Panc1 (cell line): Measurements from ENCODE around the gene SESN1. TPM values are rescaled to one million over a fixed set of nuclear protein-coding genes. Genes with fewer than 3 reads are reported as not detected.

Experiments
- ATAC-seq: fragments of 200-7000 bp; cut with Tn5 transposase; 2 replicates; pipeline ENCODE4 v1.9.1; 2020; ENCODE audit warnings: mild to moderate bottlenecking, moderate library complexity
- BruUV-seq: library from RNA; stranded (reverse); fragments of 400-500 nt; replicated peaks from 2 replicates; lab custom pipeline; 2021; lab: Mats Ljungman, UMichigan
- CTCF ChIA-PET: fragments of 300-600 bp; sonication (Branson Sonifier 250); formaldehyde crosslinking; loops from one replicate; lab custom pipeline; 2022; ENCODE audit warnings: antibody characterized with exemption; lab: Charles Lee
- POLR2A ChIA-PET: fragments of 300-600 bp; sonication (Branson Sonifier 250); formaldehyde crosslinking; loops from one replicate; lab custom pipeline; 2022; ENCODE audit warnings: antibody characterized with exemption; lab: Charles Lee
- DNase-seq: peaks from one replicate; pipeline ENCODE4 v3.0.0-alpha.2; 2010; ENCODE audit warnings: low read depth, low spot score
- H3K27ac ChIP-seq: 2 replicates; pipeline ENCODE4 v1.5.1; 2011; ENCODE audit warnings: mild to moderate bottlenecking, low read length, inconsistent platforms
- H3K27me3 ChIP-seq: fragments of 200-500 bp; sonication (Bioruptor generic); 2 replicates; pipeline ENCODE4 v1.6.0; 2014; ENCODE audit warnings: low read length, inconsistent platforms; ENCODE audit not compliant: control insufficient read depth, insufficient read depth
- H3K36me3 ChIP-seq: fragments of 200-500 bp; sonication (Bioruptor generic); 2 replicates; pipeline ENCODE4 v1.5.1; 2014; ENCODE audit warnings: inconsistent platforms, mild to moderate bottlenecking, low read length, moderate library complexity; ENCODE audit not compliant: control insufficient read depth, insufficient read depth
- H3K4me1 ChIP-seq: 2 replicates; pipeline ENCODE4 v1.5.1; 2011; ENCODE audit warnings: inconsistent platforms, mild to moderate bottlenecking, low read length, moderate library complexity; ENCODE audit not compliant: control insufficient read depth, insufficient read depth
- H3K4me3 ChIP-seq, 2 experiments: 2 replicates each; pipeline ENCODE4 v1.5.1; 2011 to 2012; ENCODE audit warnings: low read depth in 2 of 2, low read length in 2 of 2, mild to moderate bottlenecking in 2 of 2, inconsistent platforms in 1 of 2, moderate library complexity in 1 of 2
- H3K9me3 ChIP-seq: fragments of 200-500 bp; sonication (Bioruptor generic); 2 replicates; pipeline ENCODE4 v1.5.1; 2014; ENCODE audit warnings: low read depth, mild to moderate bottlenecking, inconsistent platforms, low read length, moderate library complexity; ENCODE audit not compliant: control insufficient read depth, insufficient read depth
- POLR2AphosphoS5 ChIP-seq: IDR thresholded peaks from 2 replicates; pipeline ENCODE4 v1.6.1; 2012; ENCODE audit warnings: mild to moderate bottlenecking, low read depth, low read length, moderate library complexity
- SIN3A ChIP-seq: IDR thresholded peaks from 2 replicates; pipeline ENCODE4 v1.6.1; 2012; ENCODE audit warnings: low read depth, mild to moderate bottlenecking, low read length, moderate library complexity, borderline replicate concordance; ENCODE audit not compliant: insufficient read depth
- TCF7L2 ChIP-seq: IDR thresholded peaks from 2 replicates; pipeline ENCODE4 v1.6.1; 2011; ENCODE audit warnings: mild to moderate bottlenecking, low read depth, low read length, inconsistent platforms
- in situ Hi-C: cut with HindIII; loops from 2 replicates; pipeline ENCODE4 v1.10.0; 2016; ENCODE audit warnings: low sequenced_read_pairs, low pct_unique_long_range_greater_than_20kb
- intact Hi-C: fragments of 100-400 bp; cut with micrococcal nuclease; formaldehyde crosslinking; loops from one replicate; pipeline ENCODE4 v1.10.0; 2022; ENCODE audit not compliant: unreplicated experiment
- total RNA-seq: library from RNA; stranded (reverse); gene quantifications from one replicate; pipeline ENCODE4 v1.2.1, GENCODE V29; 2021; ENCODE audit not compliant: unreplicated experiment
- TF ChIP-seq, protein P1 (sequence below), 2 experiments: IDR thresholded peaks; 2 replicates each; pipeline ENCODE4 v1.6.1; 2011 to 2012; ENCODE audit warnings: low read depth in 2 of 2, control low read depth in 1 of 2, low read length in 1 of 2, mild to moderate bottlenecking in 1 of 2, moderate library complexity in 1 of 2; ENCODE audit not compliant: insufficient read depth in 1 of 2
- TF ChIP-seq, protein P2 (sequence below): fragments of 450-650 bp; IDR thresholded peaks from 2 replicates; pipeline ENCODE4 v1.5.1; 2017; ENCODE audit warnings: mild to moderate bottlenecking

SESN1 gene
- total RNA-seq, 1 experiment from 2014 or later: 11.3 TPM

DNA sequence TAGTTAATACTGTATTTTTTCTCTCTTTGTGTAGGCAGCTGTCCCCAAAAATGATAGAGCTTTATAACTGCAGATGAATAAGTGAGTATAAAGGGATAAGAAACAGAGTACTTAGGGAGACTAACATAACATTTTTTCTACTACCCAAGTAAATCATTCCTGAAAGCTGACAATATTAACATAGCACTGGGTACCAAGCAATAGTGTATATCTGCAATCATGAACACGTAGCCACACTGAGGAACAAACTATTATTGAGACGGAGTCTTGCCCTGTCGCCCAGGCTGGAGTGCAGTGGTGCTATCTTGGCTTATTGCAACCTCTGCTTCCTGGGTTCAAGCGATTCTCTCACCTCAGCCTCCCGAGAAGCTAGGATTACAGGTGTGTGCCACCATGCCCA lies 105.9 kb downstream of the SESN1 start:
- no peak for DNase-seq
- Histone ChIP-seq H3K36me3 (no peaks in the 10 kb centered on the region), H3K4me3 (no peak overlapping the region), H3K27ac (no peak overlapping the region), H3K27me3 (no peaks in the 10 kb centered on the region), H3K4me1 (no peaks in the 10 kb centered on the region), H3K9me3 (no peaks in the 10 kb centered on the region)
- TF ChIP-seq, protein P1, sequence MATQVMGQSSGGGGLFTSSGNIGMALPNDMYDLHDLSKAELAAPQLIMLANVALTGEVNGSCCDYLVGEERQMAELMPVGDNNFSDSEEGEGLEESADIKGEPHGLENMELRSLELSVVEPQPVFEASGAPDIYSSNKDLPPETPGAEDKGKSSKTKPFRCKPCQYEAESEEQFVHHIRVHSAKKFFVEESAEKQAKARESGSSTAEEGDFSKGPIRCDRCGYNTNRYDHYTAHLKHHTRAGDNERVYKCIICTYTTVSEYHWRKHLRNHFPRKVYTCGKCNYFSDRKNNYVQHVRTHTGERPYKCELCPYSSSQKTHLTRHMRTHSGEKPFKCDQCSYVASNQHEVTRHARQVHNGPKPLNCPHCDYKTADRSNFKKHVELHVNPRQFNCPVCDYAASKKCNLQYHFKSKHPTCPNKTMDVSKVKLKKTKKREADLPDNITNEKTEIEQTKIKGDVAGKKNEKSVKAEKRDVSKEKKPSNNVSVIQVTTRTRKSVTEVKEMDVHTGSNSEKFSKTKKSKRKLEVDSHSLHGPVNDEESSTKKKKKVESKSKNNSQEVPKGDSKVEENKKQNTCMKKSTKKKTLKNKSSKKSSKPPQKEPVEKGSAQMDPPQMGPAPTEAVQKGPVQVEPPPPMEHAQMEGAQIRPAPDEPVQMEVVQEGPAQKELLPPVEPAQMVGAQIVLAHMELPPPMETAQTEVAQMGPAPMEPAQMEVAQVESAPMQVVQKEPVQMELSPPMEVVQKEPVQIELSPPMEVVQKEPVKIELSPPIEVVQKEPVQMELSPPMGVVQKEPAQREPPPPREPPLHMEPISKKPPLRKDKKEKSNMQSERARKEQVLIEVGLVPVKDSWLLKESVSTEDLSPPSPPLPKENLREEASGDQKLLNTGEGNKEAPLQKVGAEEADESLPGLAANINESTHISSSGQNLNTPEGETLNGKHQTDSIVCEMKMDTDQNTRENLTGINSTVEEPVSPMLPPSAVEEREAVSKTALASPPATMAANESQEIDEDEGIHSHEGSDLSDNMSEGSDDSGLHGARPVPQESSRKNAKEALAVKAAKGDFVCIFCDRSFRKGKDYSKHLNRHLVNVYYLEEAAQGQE (IDR thresholded peaks at IDR 0.05; ENCODE audit: insufficient read depth in 1 of 2, low read depth in 2 of 2, low read length in 1 of 2): no peak
- ATAC-seq: no peak
- ChIA-PET CTCF (interaction anchor here (0.6 to 0.9 kb wide), 2 partner anchors 68 to 96 kb away, joined by 3 read pairs; no protein-coding TSS in a partner anchor), POLR2A (no interaction called here)
- in situ Hi-C loops (no loop called here), intact Hi-C loops (no loop called here)
- BruUV-seq: no TSS peak

DNA sequence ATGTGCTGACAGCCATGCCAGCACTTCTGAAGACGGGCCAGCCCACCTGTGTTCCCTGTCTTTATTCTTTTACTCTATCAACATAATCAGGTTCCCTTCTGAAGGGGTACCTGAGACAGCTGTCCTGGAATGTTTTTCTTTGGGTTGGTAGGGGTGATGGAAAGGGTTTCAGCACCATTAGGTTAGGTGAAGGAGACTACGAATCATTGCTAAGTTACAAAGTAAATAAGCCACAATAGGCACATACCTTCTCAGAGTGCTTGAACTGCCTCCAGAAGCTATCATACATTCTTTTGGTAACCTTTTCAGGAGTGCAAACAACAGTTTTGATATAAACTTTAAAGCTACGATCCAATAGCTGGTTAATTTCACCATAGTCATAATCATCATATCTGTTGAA lies 106.3 kb downstream of the SESN1 start:
- no peaks in the 10 kb centered on the region for H3K4me1 ChIP-seq
- intact Hi-C loops: no loop called here
- H3K36me3 ChIP-seq: no peaks in the 10 kb centered on the region
- DNase-seq (no peak), ATAC-seq (no peak)
- no peaks in the 10 kb centered on the region for H3K9me3 ChIP-seq
- no TSS peak for BruUV-seq
- TF ChIP-seq POLR2AphosphoS5 (no peak), TCF7L2 (no peak), SIN3A (no peak)
- TF ChIP-seq, protein P1 (IDR thresholded peaks at IDR 0.05; ENCODE audit: insufficient read depth in 1 of 2, low read depth in 2 of 2, low read length in 1 of 2): no peak
- TF ChIP-seq, protein P2, sequence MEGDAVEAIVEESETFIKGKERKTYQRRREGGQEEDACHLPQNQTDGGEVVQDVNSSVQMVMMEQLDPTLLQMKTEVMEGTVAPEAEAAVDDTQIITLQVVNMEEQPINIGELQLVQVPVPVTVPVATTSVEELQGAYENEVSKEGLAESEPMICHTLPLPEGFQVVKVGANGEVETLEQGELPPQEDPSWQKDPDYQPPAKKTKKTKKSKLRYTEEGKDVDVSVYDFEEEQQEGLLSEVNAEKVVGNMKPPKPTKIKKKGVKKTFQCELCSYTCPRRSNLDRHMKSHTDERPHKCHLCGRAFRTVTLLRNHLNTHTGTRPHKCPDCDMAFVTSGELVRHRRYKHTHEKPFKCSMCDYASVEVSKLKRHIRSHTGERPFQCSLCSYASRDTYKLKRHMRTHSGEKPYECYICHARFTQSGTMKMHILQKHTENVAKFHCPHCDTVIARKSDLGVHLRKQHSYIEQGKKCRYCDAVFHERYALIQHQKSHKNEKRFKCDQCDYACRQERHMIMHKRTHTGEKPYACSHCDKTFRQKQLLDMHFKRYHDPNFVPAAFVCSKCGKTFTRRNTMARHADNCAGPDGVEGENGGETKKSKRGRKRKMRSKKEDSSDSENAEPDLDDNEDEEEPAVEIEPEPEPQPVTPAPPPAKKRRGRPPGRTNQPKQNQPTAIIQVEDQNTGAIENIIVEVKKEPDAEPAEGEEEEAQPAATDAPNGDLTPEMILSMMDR: no peak
- no peaks in the 10 kb centered on the region for H3K27me3 ChIP-seq
- POLR2A ChIA-PET: no interaction called here
- CTCF ChIA-PET: interaction anchor here (0.6 to 0.9 kb wide), 2 partner anchors 69 to 95 kb away, joined by 3 read pairs; no protein-coding TSS in a partner anchor
- H3K4me3 ChIP-seq: no peak overlapping the region
- no peak overlapping the region for H3K27ac ChIP-seq
- in situ Hi-C loops: no loop called here
